HEK293 (cell line): Measurements from ENCODE around the gene AMER2.

ENCODE experiments used
- CTCF ChIP-seq: fragments of 450-650 bp; formaldehyde crosslinking; IDR thresholded peaks from 2 replicates; pipeline ENCODE4 v1.5.1; 2016; ENCODE audit warnings: missing biosample characterization, missing genetic modification characterization
- HIC1 ChIP-seq: fragments of 450-650 bp; formaldehyde crosslinking; IDR thresholded peaks from 2 replicates; pipeline ENCODE4 v1.5.1; 2016; ENCODE audit warnings: missing biosample characterization, missing genetic modification characterization
- KLF16 ChIP-seq: fragments of 450-650 bp; formaldehyde crosslinking; IDR thresholded peaks from 2 replicates; pipeline ENCODE4 v1.5.1; 2017; ENCODE audit warnings: missing biosample characterization, missing genetic modification characterization
- REST ChIP-seq: fragments of 450-650 bp; formaldehyde crosslinking; IDR thresholded peaks from 2 replicates; pipeline ENCODE4 v1.5.1; 2016; ENCODE audit warnings: missing biosample characterization, missing genetic modification characterization
- ZNF140 ChIP-seq: fragments of 450-650 bp; formaldehyde crosslinking; IDR thresholded peaks from 2 replicates; pipeline ENCODE4 v1.5.1; 2016; ENCODE audit warnings: missing biosample characterization, missing genetic modification characterization
- ZNF274 ChIP-seq, 2 experiments: fragments of 200-500 bp in 1 of 2; fragments of 450-650 bp in 1 of 2; sonication (Bioruptor generic) in 1 of 2; formaldehyde crosslinking in 1 of 2; IDR thresholded peaks; 2 replicates each; pipeline versions ENCODE4 v1.5.1 to v1.6.1; 2014 to 2016; ENCODE audit warnings: borderline replicate concordance in 1 of 2, inconsistent platforms in 1 of 2, low read length in 1 of 2, missing biosample characterization in 1 of 2, missing genetic modification characterization in 1 of 2
- ZNF510 ChIP-seq: fragments of 450-650 bp; formaldehyde crosslinking; IDR thresholded peaks from 2 replicates; pipeline ENCODE4 v1.5.1; 2018; ENCODE audit warnings: mild to moderate bottlenecking, missing genetic modification characterization, missing biosample characterization; ENCODE audit not compliant: insufficient replicate concordance
- ZNF629 ChIP-seq: fragments of 450-650 bp; formaldehyde crosslinking; IDR thresholded peaks from 2 replicates; pipeline ENCODE4 v1.5.1; 2017; ENCODE audit warnings: missing biosample characterization, missing genetic modification characterization

- TF ChIP-seq ZNF510 (tag by site-specific recombination): no peak
- TF ChIP-seq CTCF (tag by site-specific recombination): no peak
- TF ChIP-seq KLF16 (tag by site-specific recombination): no peak
- no peak for TF ChIP-seq ZNF629
- TF ChIP-seq HIC1 (tag by site-specific recombination): no peak
- no peak for TF ChIP-seq ZNF140 (tag by site-specific recombination)
- TF ChIP-seq ZNF274 (IDR thresholded peaks at IDR 0.05; ENCODE audit: low read length): no peak
- no peak for TF ChIP-seq ZNF274 (tag by site-specific recombination; IDR thresholded peaks at IDR 0.05; ENCODE audit: borderline replicate concordance)
- TF ChIP-seq REST (tag by site-specific recombination): no peak
These were observed 8.9 kb upstream of the AMER2 start for GRCh38 chr13:25180775-25181537.
